Stimulated activated CD4-positive, alpha-beta T cell treated with anti-CD3 and anti-CD28 coated beads, Interleukin-1b, Interleukin-23, amount 100 ng/mL, for 48 hours (primary cell): ENCODE results near the gene SCN8A.
A peak's percentile ranks its signal among the peaks of the same experiment; 100 is the strongest.
"Not testable (repeated sequence)": the region's sequence is repeated elsewhere in the genome, so short reads cannot be mapped to it uniquely, and the experiment has no call there.

Source experiments
- DNase-seq: peaks from one replicate; pipeline ENCODE4 v3.0.0-alpha.2; 2020

SCN8A gene

GRCh38 chr12:51591016-51591901 is at the start of gene SCN8A:
Gene SCN8A, plus strand, starts transcription at chr12:51591233. Its CDS starts 71,585 bp downstream, at chr12:51662818.
- DNase-seq = peak; percentile 27

DNA sequence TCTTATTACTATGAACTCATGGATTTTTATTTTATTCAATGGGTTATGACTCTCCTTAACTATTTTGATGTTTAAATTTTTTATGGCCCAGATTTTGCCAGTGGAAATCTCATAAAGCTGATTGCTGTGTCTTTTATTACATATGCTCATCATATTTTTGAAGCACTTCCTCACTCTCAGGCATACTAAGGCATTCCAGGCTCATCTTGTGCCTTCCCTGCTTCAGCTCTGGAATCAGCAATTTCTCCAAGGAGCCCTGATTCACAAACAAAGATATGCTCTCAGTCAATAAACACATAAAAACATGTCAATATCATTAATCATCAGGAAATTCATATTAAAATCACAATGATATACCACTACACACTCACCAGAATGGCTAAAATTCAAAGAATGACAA is 44.9 kb upstream of the SCN8A start:
- DNase-seq = no peak

GRCh38 chr12:51547606-51548005 is 43.4 kb upstream of the SCN8A start:
- DNase-seq = no peak

- DNase-seq = no peak
These were observed 42.8 kb upstream of the SCN8A start for GRCh38 chr12:51548241-51548640.

GRCh38 chr12:51549637-51550036 is 41.4 kb upstream of the SCN8A start:
- no peak for DNase-seq

GRCh38 chr12:51568271-51569032 is 22.6 kb upstream of the SCN8A start:
- DNase-seq = not testable (repeated sequence)

DNA sequence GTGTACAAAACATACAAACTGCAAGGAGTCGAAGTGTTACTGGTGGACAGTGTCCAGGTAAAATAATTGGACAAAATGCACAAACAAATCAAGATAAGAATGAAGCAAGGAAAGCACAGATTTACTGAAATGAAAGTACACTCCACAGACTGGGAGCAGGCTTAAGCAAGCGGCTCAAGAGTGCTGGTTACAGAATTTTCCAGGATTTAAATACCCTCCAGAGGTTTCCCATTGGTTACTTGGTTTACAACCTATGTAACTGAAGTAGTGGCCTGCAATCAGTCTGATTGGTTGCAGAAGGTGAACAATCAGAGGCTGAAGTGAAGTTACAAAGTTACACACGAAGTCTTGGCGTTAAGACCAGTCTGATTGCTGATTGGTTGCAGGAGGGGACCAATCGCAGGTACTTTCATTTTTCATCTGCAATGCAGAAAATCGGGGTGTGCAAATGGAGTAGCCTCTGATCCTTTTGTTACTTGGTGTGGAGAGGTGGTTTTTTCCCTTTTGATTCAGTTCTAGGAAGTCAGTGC is 11.6 kb upstream of the SCN8A start:
- DNase-seq = no peak

DNA sequence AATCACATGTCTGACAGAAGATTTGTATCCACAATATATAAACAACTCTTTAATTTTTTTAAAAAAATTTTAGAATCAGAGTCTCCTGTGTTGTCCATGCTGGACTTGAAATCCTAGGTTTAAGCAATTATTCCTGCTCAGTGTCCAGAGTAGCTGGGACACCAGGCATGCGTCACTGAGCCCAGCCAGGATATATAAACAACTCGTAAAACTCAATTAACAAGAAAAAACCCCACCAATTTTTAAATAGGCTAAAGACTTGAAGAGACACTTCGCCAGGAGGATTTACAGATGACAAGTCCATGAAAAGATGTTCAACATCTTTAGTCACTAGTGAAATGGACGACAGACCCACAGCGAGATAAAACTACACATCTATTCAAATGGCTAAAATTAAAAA is 2.0 kb upstream of the SCN8A start:
- DNase-seq = no peak

DNA sequence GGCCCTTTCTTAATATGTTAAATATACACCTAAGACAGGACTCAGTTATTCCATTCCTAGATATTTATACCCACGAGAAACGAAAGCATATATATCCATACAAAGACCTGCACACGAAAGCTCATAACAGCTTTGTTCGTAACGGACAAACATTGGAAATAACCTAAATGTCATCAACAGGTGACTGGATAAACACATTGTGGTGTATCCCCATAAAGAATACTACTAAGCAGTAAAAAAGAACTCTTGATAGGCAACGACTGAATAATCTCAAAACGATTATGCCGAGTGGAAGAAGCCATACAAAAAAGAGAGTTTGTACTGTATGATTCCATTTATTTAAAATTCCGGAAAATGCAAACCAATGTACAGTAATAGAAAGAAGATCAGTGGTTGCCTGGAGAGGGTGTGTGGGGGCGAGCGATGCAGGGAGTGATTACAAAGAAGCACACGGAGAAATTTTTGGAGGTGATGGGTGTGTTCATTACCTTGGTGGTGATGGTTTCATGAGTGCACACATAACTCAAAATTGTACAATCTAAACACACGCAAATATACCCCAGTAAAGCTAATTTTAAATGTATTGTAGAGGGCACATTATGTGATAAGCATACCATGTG is 1.4 kb upstream of the SCN8A start:
- no peak for DNase-seq

GRCh38 chr12:51590347-51591015 is 552 bp upstream of the SCN8A start:
- peak; percentile 70 for DNase-seq

- no peak for DNase-seq
These were observed 1.1 kb downstream of the SCN8A start for GRCh38 chr12:51592034-51592705.

DNA sequence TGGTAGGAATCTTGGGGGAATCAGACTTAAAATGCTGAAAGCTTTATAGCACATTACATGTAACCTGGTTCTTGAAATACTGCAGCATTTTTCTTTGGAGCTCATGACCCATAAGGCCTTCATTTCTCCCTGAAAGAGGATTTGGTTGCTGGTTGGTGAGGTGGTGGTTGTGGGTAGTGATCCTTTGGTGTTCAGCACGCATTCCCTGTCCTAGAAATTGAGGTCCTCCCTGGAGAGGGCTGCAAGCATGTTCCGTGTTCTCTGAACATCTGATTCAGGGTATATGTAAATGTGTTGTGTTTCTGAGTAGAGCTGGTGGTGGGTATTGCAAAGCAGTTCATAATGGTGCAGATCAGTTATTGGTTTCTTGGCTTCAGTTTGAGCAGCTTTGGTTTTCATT is 2.0 kb downstream of the SCN8A start:
- no peak for DNase-seq

- no peak for DNase-seq
These were observed 2.5 kb downstream of the SCN8A start for GRCh38 chr12:51593539-51593938.

GRCh38 chr12:51598156-51598555 is 7.1 kb downstream of the SCN8A start:
- DNase-seq = no peak

DNA sequence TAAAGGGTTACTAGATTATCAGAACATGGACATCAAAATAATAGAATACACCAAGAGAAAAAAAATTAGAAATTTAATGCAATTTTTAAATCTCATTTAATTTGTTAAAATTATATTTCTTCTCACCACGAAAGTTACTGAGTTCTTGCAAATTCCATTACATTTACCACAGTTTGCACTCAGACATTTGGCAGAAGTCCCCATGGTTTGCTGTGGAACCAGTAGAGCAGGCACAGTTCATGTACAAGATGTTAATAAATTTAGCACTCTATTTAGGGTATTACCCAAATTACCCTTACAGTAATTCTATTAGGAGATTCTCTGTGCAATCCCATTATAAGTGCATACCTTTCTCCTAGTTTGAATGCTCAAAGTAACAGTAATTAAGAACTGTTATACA is 9.7 kb downstream of the SCN8A start:
- DNase-seq = no peak

DNA sequence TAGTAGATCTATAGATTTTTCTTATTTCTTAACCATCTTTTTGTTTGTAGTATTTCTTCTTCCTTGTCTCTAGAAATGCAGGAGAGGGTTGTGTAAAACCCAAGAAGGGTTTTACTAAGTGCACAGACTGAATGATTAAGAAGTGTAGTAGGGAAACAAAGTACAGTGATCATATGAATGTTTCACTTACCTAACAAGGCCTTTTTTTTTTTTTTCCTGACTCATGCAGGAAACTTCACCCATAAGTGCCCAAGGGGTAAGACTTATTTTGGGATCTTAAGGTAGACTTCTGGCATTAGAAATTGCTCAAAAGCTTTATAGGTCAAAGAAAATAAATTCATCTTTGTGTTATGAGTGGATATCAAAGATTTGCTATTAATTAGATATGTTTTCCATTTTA is 10.2 kb downstream of the SCN8A start:
- DNase-seq = no peak

GRCh38 chr12:51605896-51606295 is 14.9 kb downstream of the SCN8A start:
- not testable (repeated sequence) for DNase-seq

GRCh38 chr12:51607197-51607596 is 16.2 kb downstream of the SCN8A start:
- not testable (repeated sequence) for DNase-seq

DNA sequence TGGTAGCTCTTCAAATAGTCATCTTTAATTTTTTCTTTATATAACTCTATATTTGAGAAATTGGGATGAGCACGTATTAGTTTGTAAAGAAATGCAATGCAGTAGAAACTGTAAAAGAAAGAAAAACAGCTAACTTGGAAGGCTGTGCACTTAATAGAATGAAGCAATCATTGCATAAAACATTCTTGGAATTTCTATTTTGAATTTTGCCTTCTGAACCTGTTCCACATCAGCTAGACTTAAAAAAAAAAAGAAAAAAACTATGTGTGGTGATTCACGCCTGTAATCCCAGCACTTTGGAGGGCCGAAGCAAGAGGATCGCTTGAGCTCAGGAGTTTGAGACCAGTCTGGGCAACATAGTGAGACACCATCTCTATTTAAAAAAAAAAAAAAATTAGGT is 29.4 kb downstream of the SCN8A start:
- no peak for DNase-seq

DNA sequence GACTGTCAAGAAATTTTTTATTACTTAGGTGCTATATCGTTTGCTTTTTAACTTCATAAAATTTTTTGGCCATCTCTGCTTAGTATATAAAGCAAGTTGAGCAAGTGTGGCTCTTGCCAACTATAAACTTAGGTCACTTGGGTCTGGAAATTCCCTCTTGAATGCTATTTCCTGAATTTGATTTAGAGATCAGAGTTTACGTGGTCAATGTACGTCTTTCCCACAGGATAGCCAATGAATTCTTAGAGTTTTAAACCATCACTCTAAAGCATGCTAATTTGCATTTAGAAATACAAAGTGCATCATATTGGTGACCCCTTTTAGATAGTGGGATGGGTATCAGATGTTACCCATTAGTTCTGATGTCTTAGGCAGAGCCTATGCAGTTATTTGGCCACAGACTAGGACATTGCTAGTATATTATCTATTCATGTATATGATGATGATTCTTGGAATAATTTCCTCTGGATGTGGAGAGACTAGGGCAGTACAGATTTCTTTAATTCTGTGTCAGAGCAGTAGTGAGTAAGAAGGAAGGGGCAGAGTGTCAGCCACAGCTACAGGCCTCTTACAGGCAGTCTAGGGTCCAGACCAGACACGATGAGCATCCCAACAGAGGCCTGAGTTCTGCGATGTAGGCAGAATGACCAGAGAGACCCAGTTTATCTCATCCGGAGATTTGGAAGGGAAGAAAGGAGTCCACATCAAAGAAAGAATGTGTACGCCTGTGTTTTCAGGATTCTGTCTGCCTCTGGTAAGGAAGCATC is 30.3 kb downstream of the SCN8A start:
- DNase-seq = no peak

DNA sequence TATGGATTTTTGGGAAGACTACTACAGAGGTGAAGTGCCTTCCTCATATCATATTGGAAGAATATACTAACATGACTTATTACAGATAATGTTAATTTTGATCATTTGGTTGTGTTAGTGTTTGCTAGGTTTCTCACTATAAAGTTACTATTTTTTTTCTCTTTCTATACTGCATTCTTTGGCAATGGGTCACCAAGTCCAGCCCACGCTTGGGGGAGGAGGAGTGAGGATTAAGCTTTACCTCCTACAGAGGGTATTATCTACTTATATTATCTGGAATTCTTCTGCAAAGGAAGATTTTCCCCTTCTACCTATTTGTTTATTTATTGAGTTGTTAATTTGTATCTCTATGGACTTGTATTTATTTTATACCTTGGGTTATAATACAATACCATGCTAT is 31.5 kb downstream of the SCN8A start:
- no peak for DNase-seq
